Neural progenitor cell (in vitro differentiated cells): ENCODE results near the gene CCDC70.

Source experiments
- EZH2 ChIP-seq: fragments of 200-600 bp; sonication (generic); IDR thresholded peaks from 2 replicates; pipeline ENCODE4 v1.6.1; 2017; ENCODE audit warnings: antibody characterized with exemption, mild to moderate bottlenecking, moderate library complexity
- EZH2phosphoT487 ChIP-seq: fragments of 200-600 bp; sonication (generic); IDR thresholded peaks from 2 replicates; pipeline ENCODE4 v1.6.1; 2017; ENCODE audit warnings: antibody characterized with exemption
- TF ChIP-seq, protein P1 (sequence below): fragments of 200-600 bp; sonication (generic); IDR thresholded peaks from 2 replicates; pipeline ENCODE4 v1.5.1; 2017; ENCODE audit warnings: antibody characterized with exemption, mild to moderate bottlenecking

DNA sequence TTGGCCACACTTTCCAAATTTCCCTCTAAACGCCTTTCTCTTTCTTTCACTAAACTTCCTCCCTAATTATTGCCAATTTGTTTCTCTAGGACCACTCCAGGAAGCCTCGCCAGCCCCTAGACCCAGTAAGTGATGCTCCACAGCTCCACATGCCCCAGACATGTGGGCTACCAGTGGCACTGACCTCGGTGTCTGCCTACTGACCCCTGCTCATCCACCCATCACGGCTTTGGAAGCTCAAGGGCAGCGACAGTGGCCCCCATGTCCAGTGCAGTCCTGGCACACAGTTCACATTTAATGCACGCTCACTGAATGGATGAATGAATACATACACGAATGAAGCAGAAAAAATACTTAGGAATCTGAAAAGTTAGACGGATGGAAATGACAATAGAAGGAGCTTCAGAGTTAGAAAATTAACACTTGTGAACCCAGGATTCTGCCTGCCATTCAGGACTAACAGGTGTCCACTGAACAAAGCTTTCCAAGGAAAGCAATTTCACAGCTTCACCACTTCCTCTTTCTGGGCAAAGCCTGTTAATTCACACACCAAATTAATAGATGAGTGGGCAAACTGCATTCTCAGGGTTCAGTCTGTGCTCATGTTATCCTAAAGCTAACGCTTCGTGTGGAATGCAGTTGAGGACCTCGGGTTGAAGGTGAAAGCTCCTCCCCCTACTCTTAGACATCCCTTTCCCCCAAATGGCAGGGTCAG is 50.9 kb downstream of the CCDC70 start:
- TF ChIP-seq, protein P1, sequence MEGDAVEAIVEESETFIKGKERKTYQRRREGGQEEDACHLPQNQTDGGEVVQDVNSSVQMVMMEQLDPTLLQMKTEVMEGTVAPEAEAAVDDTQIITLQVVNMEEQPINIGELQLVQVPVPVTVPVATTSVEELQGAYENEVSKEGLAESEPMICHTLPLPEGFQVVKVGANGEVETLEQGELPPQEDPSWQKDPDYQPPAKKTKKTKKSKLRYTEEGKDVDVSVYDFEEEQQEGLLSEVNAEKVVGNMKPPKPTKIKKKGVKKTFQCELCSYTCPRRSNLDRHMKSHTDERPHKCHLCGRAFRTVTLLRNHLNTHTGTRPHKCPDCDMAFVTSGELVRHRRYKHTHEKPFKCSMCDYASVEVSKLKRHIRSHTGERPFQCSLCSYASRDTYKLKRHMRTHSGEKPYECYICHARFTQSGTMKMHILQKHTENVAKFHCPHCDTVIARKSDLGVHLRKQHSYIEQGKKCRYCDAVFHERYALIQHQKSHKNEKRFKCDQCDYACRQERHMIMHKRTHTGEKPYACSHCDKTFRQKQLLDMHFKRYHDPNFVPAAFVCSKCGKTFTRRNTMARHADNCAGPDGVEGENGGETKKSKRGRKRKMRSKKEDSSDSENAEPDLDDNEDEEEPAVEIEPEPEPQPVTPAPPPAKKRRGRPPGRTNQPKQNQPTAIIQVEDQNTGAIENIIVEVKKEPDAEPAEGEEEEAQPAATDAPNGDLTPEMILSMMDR = no peak
- TF ChIP-seq EZH2 (no peak), EZH2phosphoT487 (no peak)
